ENCODE data around the gene OGFR.

GRCh38 chr20:62830821-62831220 is 26.2 kb downstream of the OGFR start:
- TF ChIP-seq CTCF (IDR thresholded peaks at IDR 0.05; ENCODE audit: insufficient read depth, low read length, poor library complexity, severe bottlenecking) (no peak), EZH2phosphoT487 (conservative IDR thresholded peaks at IDR 0.05; ENCODE audit: low read length) (no peak)

All from SU-DHL-6 (cell line).